Mesenchymal stem cell (in vitro differentiated cells and primary cell): ENCODE measurements around the gene PARD3B.

Source experiments
- DNase-seq: peaks from one replicate; pipeline ENCODE4 v3.0.0-alpha.2; 2013
- H2AFZ ChIP-seq: one replicate; pipeline ENCODE4 v1.6.1; 2013; ENCODE audit warnings: low read depth, mild to moderate bottlenecking, control low read depth, inconsistent platforms, low read length, moderate library complexity
- H2AK5ac ChIP-seq: 2 replicates; pipeline ENCODE4 v1.6.1; 2013; ENCODE audit warnings: low read length, moderate library complexity, mild to moderate bottlenecking, inconsistent platforms; ENCODE audit not compliant: severe bottlenecking
- H2BK120ac ChIP-seq: one replicate; pipeline ENCODE4 v1.6.1; 2013; ENCODE audit warnings: low read depth, mild to moderate bottlenecking, inconsistent platforms, low read length, moderate library complexity
- H2BK12ac ChIP-seq, 2 experiments: one replicate each; pipeline ENCODE4 v1.6.1; 2013; ENCODE audit warnings: inconsistent platforms in 2 of 2, low read length in 2 of 2, mild to moderate bottlenecking in 2 of 2, moderate library complexity in 2 of 2, control low read depth in 1 of 2
- H2BK15ac ChIP-seq: one replicate; pipeline ENCODE4 v1.6.1; 2013; ENCODE audit warnings: mild to moderate bottlenecking, low read depth, inconsistent platforms; ENCODE audit not compliant: poor library complexity, severe bottlenecking
- H2BK5ac ChIP-seq: 2 replicates; pipeline ENCODE4 v1.6.1; 2013; ENCODE audit warnings: low read depth, mild to moderate bottlenecking, low read length, control low read depth, inconsistent platforms; ENCODE audit not compliant: poor library complexity, severe bottlenecking
- H3K14ac ChIP-seq, 2 experiments: one replicate each; pipeline ENCODE4 v1.6.1; 2013; ENCODE audit warnings: inconsistent platforms in 2 of 2, low read length in 2 of 2, control low read depth in 1 of 2, mild to moderate bottlenecking in 1 of 2, moderate library complexity in 1 of 2
- H3K18ac ChIP-seq, 2 experiments: one replicate each; pipeline ENCODE4 v1.6.1; 2013; ENCODE audit warnings: inconsistent platforms in 2 of 2, low read length in 2 of 2, control low read depth in 1 of 2, low read depth in 1 of 2, mild to moderate bottlenecking in 1 of 2
- H3K23ac ChIP-seq, 2 experiments: one replicate each; pipeline ENCODE4 v1.6.1; 2013; ENCODE audit warnings: inconsistent platforms in 2 of 2, low read length in 2 of 2, mild to moderate bottlenecking in 2 of 2, moderate library complexity in 2 of 2, control low read depth in 1 of 2
- H3K27ac ChIP-seq: 2 replicates; pipeline ENCODE4 v1.5.1; 2013; ENCODE audit warnings: mild to moderate bottlenecking, moderate library complexity, low read length, control low read depth, inconsistent platforms; ENCODE audit not compliant: poor library complexity, severe bottlenecking
- H3K27me3 ChIP-seq, 2 experiments: 2 replicates each; pipeline versions ENCODE4 v1.6.1 to v1.7.0; 2013; ENCODE audit warnings: low read length in 2 of 2, mild to moderate bottlenecking in 2 of 2, moderate library complexity in 2 of 2, control low read depth in 1 of 2, inconsistent platforms in 1 of 2; ENCODE audit not compliant: control insufficient read depth in 1 of 2, insufficient read depth in 1 of 2
- H3K36me3 ChIP-seq, 2 experiments: 2 replicates each; pipeline versions ENCODE4 v1.6.1 to v1.7.0; 2013; ENCODE audit warnings: low read length in 2 of 2, control low read depth in 1 of 2, inconsistent platforms in 1 of 2, low read depth in 1 of 2, mild to moderate bottlenecking in 1 of 2; ENCODE audit not compliant: insufficient read depth in 2 of 2, control insufficient read depth in 1 of 2
- H3K4ac ChIP-seq, 2 experiments: one replicate each; pipeline ENCODE4 v1.6.1; 2013; ENCODE audit warnings: inconsistent platforms in 2 of 2, low read length in 2 of 2, mild to moderate bottlenecking in 2 of 2, moderate library complexity in 2 of 2, control low read depth in 1 of 2, low read depth in 1 of 2
- H3K4me1 ChIP-seq: 2 replicates; pipeline ENCODE4 v1.6.1; 2013; ENCODE audit warnings: low read depth, low read length, control low read depth; ENCODE audit not compliant: control insufficient read depth, insufficient read depth
- H3K4me2 ChIP-seq: 2 replicates; pipeline ENCODE4 v1.6.1; 2013; ENCODE audit warnings: low read length, mild to moderate bottlenecking, inconsistent platforms; ENCODE audit not compliant: poor library complexity, severe bottlenecking
- H3K4me3 ChIP-seq, 2 experiments: 2 replicates each; pipeline versions ENCODE4 v1.5.1 to v1.7.0; 2013; ENCODE audit warnings: low read length in 2 of 2, mild to moderate bottlenecking in 2 of 2, control low read depth in 1 of 2, low read depth in 1 of 2; ENCODE audit not compliant: insufficient read depth in 1 of 2
- H3K79me1 ChIP-seq: replicated peaks from 2 replicates; pipeline ENCODE4 v1.6.1; 2013; ENCODE audit warnings: mild to moderate bottlenecking, control low read depth, low read length, inconsistent platforms; ENCODE audit not compliant: poor library complexity, severe bottlenecking
- H3K9ac ChIP-seq: 2 replicates; pipeline ENCODE4 v1.7.0; 2013; ENCODE audit warnings: mild to moderate bottlenecking, low read length, moderate library complexity
- H3K9me3 ChIP-seq: 2 replicates; pipeline ENCODE4 v1.7.0; 2013; ENCODE audit warnings: mild to moderate bottlenecking, low read length; ENCODE audit not compliant: control insufficient read depth
- H4K8ac ChIP-seq: one replicate; pipeline ENCODE4 v1.6.1; 2013; ENCODE audit warnings: inconsistent platforms, mild to moderate bottlenecking, low read length, moderate library complexity
- H4K91ac ChIP-seq: one replicate; pipeline ENCODE4 v1.6.1; 2013; ENCODE audit warnings: mild to moderate bottlenecking, low read length, inconsistent platforms
- WGBS: methylation state at CpG from one replicate; pipeline ENCODE4 v1.1.7; 2013; ENCODE audit warnings: mixed read lengths; 5-methylcytosine and 5-hydroxymethylcytosine counted together

The PARD3B gene

DNA sequence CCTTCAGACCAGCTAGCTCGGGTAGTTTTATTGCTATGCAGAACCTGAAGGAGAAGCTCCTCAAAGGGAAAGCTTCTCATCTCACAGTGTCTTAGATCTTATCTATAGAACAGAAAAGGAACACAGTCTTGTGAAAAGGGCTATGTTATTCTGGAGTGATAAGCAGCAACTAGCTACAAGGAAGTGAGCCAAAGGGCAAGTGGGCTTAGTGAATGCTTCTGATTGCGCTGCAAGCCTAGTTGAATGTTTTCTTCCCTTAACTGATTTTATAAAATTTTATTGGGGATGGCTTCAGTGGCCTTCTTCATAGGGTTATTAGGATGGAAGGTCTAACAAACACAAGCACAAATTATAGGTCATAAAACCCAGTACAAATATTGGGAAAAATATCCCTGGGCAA is 400.1 kb downstream of the PARD3B start:
- no peak overlapping the region for H2BK12ac ChIP-seq
- H3K27me3 ChIP-seq: no peaks in the 10 kb centered on the region
- H3K79me1 ChIP-seq: no peaks in the 10 kb centered on the region
- peaks cover 3% of the 10 kb centered on the region for H3K9me3 ChIP-seq
- no peak overlapping the region for H3K4me2 ChIP-seq
- H3K14ac ChIP-seq: no peak overlapping the region
- peaks cover 2% of the 10 kb centered on the region for H3K4me1 ChIP-seq
- no peak overlapping the region for H3K4ac ChIP-seq
- DNase-seq: no peak
- H3K9ac ChIP-seq: no peak overlapping the region
- no peak overlapping the region for H2AFZ ChIP-seq
- no peaks in the 10 kb centered on the region for H3K36me3 ChIP-seq
- H2AK5ac ChIP-seq: no peak overlapping the region
- WGBS: no CpG with 5 or more reads among the region's 2 CpGs
- H3K27ac ChIP-seq: no peak overlapping the region
- H4K91ac ChIP-seq: no peak overlapping the region
- no peak overlapping the region for H2BK15ac ChIP-seq
- no peak overlapping the region for H4K8ac ChIP-seq
- H3K18ac ChIP-seq: no peak overlapping the region
- no peak overlapping the region for H2BK5ac ChIP-seq
- H3K23ac ChIP-seq: no peak overlapping the region
- no peak overlapping the region for H2BK120ac ChIP-seq
- no peak overlapping the region for H3K4me3 ChIP-seq

DNA sequence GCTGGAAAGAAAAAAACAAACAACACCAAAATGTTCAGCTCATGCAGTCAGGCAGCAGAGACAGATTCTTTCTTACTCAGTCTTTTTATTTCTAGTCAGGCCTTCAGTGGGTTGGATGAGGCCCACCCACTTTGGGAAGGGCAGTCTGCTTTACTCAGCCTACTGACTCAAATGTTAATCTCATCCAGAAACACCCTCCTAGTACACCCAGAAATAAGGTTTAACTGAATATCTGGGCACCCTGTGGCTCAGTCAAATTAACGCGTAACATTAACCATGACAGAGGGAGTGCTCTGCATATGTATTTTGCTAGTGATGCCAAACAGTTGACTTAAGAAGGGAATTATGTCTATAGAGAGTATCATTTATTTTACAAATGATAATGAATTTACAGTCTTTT is 401.6 kb downstream of the PARD3B start:
- WGBS: 100% methylated on average over 2 of the region's 2 CpGs
- H2BK15ac ChIP-seq: no peak overlapping the region
- H2BK5ac ChIP-seq: no peak overlapping the region

DNA sequence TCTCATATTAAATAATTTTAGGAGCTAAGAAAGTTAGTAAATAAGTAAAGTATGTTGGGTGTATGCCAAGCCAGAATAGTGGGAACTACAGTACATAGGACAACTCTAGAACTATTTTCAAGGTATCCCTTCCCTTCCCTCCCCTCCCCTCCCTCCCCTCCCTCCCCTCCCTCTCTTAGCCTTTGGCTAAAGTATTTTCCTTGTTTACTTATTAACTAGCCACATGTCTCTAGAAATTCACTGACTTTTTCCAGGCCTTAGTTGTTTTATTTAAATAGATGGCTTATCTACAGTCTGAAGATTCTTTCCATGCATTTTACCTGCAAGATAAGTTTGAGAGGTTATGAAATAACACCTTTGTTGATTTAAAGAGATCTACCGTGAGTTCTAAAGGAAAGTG is 402.1 kb downstream of the PARD3B start:
- Histone ChIP-seq H3K9me3 (peaks cover 3% of the 10 kb centered on the region), H2AFZ (no peak overlapping the region), H2BK15ac (no peak overlapping the region), H3K4me3 (no peak overlapping the region), H2AK5ac (no peak overlapping the region), H2BK120ac (no peak overlapping the region), H3K4me2 (no peak overlapping the region), H3K27me3 (no peaks in the 10 kb centered on the region), H3K4ac (no peak overlapping the region), H3K4me1 (peaks cover 2% of the 10 kb centered on the region), H3K18ac (no peak overlapping the region), H3K14ac (no peak overlapping the region), H3K23ac (no peak overlapping the region), H3K9ac (no peak overlapping the region), H3K79me1 (no peaks in the 10 kb centered on the region), H2BK12ac (no peak overlapping the region), H4K91ac (no peak overlapping the region), H3K27ac (no peak overlapping the region), H2BK5ac (no peak overlapping the region), H3K36me3 (no peaks in the 10 kb centered on the region), H4K8ac (no peak overlapping the region)
- no CpG with 5 or more reads among the region's 1 CpG for WGBS
- DNase-seq: no peak

More for the DNA sequence above, 401.6 kb downstream of the PARD3B start:
- no peak overlapping the region for H2AFZ ChIP-seq
- no peak overlapping the region for H3K23ac ChIP-seq
- H2BK120ac ChIP-seq: no peak overlapping the region
- H3K9me3 ChIP-seq: peaks cover 3% of the 10 kb centered on the region
- H3K27ac ChIP-seq: peak overlapping the region; percentile 1
- H3K27me3 ChIP-seq: no peaks in the 10 kb centered on the region
- no peaks in the 10 kb centered on the region for H3K79me1 ChIP-seq
- H3K36me3 ChIP-seq: no peaks in the 10 kb centered on the region
- H3K4me3 ChIP-seq: no peak overlapping the region
- no peak overlapping the region for H2AK5ac ChIP-seq
- no peak overlapping the region for H3K9ac ChIP-seq
- H2BK12ac ChIP-seq: no peak overlapping the region
- DNase-seq: no peak
- H3K4me1 ChIP-seq: peaks cover 2% of the 10 kb centered on the region
- H4K8ac ChIP-seq: no peak overlapping the region
- no peak overlapping the region for H3K4ac ChIP-seq
- H3K4me2 ChIP-seq: no peak overlapping the region
- H3K14ac ChIP-seq: no peak overlapping the region
- no peak overlapping the region for H4K91ac ChIP-seq
- no peak overlapping the region for H3K18ac ChIP-seq

DNA sequence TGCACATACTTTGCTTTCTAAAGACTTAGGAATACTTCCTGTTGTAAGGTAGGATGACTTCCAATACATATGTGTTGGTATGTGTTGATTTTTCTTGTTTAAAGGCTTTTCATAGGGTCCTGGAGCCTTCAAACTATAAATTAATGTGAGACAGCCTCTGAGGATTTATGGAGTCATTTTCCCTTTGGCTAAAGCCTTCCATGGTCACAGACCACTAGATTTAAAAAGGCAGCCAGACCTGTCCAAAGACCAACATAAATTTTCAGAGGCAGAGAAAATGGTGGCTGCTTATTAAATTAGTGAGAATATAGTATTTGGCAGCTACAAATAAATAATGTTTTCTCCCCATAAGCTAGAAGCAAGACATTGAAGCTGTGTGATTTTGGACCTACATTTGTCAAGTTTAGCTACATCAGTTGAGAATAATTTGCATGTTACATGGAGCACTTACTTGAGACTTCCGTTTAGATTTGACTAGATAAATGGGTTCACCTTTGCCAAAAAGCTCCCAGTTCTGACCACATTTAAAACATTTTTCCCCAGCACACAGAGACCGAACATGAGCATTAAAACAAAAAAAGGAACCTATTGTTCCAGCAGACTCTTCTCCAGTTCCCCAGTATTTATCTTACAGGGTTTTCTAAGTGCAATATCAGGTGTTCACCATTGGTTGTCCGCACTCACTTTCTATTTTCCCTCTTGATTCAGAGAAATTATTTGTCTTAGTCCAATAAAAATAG is 402.9 kb downstream of the PARD3B start:
- Histone ChIP-seq H3K4me1 (peaks cover 2% of the 10 kb centered on the region), H4K8ac (no peak overlapping the region), H3K27me3 (no peaks in the 10 kb centered on the region), H3K18ac (no peak overlapping the region), H3K36me3 (no peaks in the 10 kb centered on the region), H2BK5ac (no peak overlapping the region), H2BK120ac (no peak overlapping the region), H4K91ac (no peak overlapping the region), H3K4me2 (no peak overlapping the region), H3K4me3 (no peak overlapping the region), H3K23ac (no peak overlapping the region), H3K9me3 (peaks cover 3% of the 10 kb centered on the region), H2BK12ac (no peak overlapping the region), H3K14ac (no peak overlapping the region), H3K79me1 (no peaks in the 10 kb centered on the region), H2AK5ac (no peak overlapping the region), H3K4ac (no peak overlapping the region), H2BK15ac (no peak overlapping the region), H2AFZ (no peak overlapping the region), H3K9ac (no peak overlapping the region), H3K27ac (no peak overlapping the region)
- DNase-seq: no peak
- WGBS: 81% methylated on average over 2 of the region's 3 CpGs
